HUES64 (cell line): Measurements from ENCODE around the gene RILPL2.
"Not testable (repeated sequence)": the region's sequence is repeated elsewhere in the genome, so short reads cannot be mapped to it uniquely, and the experiment has no call there.

ENCODE experiments used
- H3K27ac ChIP-seq: 2 replicates; pipeline ENCODE4 v1.7.0; 2013; ENCODE audit warnings: low read depth, low read length, inconsistent platforms
- H3K27me3 ChIP-seq: 2 replicates; pipeline ENCODE4 v1.6.1; 2013; ENCODE audit warnings: mild to moderate bottlenecking, low read length; ENCODE audit not compliant: insufficient read depth
- H3K36me3 ChIP-seq: 2 replicates; pipeline ENCODE4 v1.6.1; 2013; ENCODE audit warnings: mild to moderate bottlenecking, low read length; ENCODE audit not compliant: insufficient read depth
- H3K4me1 ChIP-seq: 2 replicates; pipeline ENCODE4 v1.6.1; 2013; ENCODE audit warnings: mild to moderate bottlenecking, low read length, moderate library complexity; ENCODE audit not compliant: insufficient read depth
- H3K4me3 ChIP-seq: 2 replicates; pipeline ENCODE4 v1.5.1; 2013; ENCODE audit warnings: mild to moderate bottlenecking, low read length, moderate library complexity
- H3K9ac ChIP-seq: 2 replicates; pipeline ENCODE4 v1.6.1; 2013; ENCODE audit warnings: mild to moderate bottlenecking, low read depth, low read length
- H3K9me3 ChIP-seq: 2 replicates; pipeline ENCODE4 v1.6.1; 2013; ENCODE audit warnings: low read depth, low read length; ENCODE audit not compliant: insufficient read depth
- WGBS: fragments of 150-250, 120-280 bp; methylation state at CpG from one replicate; pipeline ENCODE4 v1.1.7; 2013; ENCODE audit warnings: missing lambda C conversion rate; 5-methylcytosine and 5-hydroxymethylcytosine counted together

The RILPL2 gene

GRCh38 chr12:123369229-123369628 is 67.3 kb downstream of the RILPL2 start:
- H3K27ac ChIP-seq, result no peak overlapping the region
- 93% methylated on average over 5 of the region's 5 CpGs for WGBS
- no peaks in the 10 kb centered on the region for H3K4me1 ChIP-seq
- no peaks in the 10 kb centered on the region for H3K27me3 ChIP-seq
- no peak overlapping the region for H3K9ac ChIP-seq
- no peaks in the 10 kb centered on the region for H3K36me3 ChIP-seq
- H3K4me3 ChIP-seq, result no peak overlapping the region
- no peaks in the 10 kb centered on the region for H3K9me3 ChIP-seq

GRCh38 chr12:123368431-123368830 is 68.1 kb downstream of the RILPL2 start:
- H3K27me3 ChIP-seq, H3K27ac ChIP-seq, H3K36me3 ChIP-seq, H3K4me1 ChIP-seq, H3K9me3 ChIP-seq, H3K9ac ChIP-seq, H3K4me3 ChIP-seq: not testable (repeated sequence)
- 90% methylated on average over 6 of the region's 7 CpGs for WGBS

DNA sequence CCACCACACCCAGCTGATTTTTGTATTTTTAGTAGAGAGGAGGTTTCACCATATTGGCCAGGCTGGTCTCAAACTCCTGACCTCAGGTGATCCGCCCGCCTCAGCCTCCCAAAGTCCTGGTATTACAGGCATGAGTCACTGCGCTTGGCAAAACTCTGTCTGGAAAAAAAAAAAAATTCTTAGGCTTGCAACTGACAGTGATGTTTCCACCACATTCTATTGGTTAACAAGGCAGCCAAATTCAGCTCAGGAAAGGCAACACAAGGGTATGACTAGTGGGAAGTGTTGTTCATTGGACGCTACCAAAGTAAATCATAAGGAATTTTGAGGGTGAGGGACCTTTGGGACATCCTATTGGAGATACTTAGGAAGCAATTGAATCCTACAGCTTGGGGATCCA is 69.0 kb downstream of the RILPL2 start:
- WGBS, result 97% methylated on average over 4 of the region's 4 CpGs
- no peak overlapping the region for H3K27ac ChIP-seq

More for the DNA sequence above, 69.0 kb downstream of the RILPL2 start:
- Histone ChIP-seq H3K9ac (no peak overlapping the region), H3K4me3 (no peak overlapping the region), H3K27me3 (no peaks in the 10 kb centered on the region), H3K36me3 (no peaks in the 10 kb centered on the region), H3K4me1 (peaks cover 7% of the 10 kb centered on the region; the same call in 1 of the 2 replicates), H3K9me3 (no peaks in the 10 kb centered on the region)
